GM12875 (cell line): ENCODE data around the gene ZBTB7A.

ENCODE experiments used
- H3K4me3 ChIP-seq: one replicate; pipeline ENCODE4 v1.5.1; 2011; ENCODE audit warnings: low read depth, low read length, control low read depth
- TF ChIP-seq, protein P1 (sequence below): IDR thresholded peaks from 2 replicates; pipeline ENCODE4 v1.5.1; 2011; ENCODE audit warnings: low read depth, mild to moderate bottlenecking, control low read depth, inconsistent platforms, low read length, moderate library complexity, borderline replicate concordance; ENCODE audit not compliant: insufficient read depth

The ZBTB7A gene

DNA sequence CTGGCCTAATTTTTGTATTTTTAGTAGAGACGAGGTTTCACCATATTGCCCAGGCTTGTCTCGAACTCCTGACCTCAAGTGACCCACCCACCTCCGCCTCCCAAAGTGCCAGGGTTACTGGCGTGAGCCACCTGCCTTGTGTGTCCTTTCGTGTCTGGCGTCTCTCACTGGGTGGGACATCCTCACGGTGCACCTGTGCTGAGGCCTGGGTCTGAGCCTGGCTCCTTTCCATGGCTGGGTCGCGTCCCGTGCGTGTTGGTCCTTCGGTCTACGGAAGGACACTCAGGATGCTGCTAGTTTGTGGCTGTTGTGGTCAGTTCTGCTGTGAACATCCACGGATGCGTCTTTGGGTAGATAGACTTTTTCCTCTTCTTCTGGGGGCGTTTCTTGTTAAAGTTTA is 39.6 kb downstream of the ZBTB7A start:
- no peak overlapping the region for H3K4me3 ChIP-seq
- TF ChIP-seq, protein P1, sequence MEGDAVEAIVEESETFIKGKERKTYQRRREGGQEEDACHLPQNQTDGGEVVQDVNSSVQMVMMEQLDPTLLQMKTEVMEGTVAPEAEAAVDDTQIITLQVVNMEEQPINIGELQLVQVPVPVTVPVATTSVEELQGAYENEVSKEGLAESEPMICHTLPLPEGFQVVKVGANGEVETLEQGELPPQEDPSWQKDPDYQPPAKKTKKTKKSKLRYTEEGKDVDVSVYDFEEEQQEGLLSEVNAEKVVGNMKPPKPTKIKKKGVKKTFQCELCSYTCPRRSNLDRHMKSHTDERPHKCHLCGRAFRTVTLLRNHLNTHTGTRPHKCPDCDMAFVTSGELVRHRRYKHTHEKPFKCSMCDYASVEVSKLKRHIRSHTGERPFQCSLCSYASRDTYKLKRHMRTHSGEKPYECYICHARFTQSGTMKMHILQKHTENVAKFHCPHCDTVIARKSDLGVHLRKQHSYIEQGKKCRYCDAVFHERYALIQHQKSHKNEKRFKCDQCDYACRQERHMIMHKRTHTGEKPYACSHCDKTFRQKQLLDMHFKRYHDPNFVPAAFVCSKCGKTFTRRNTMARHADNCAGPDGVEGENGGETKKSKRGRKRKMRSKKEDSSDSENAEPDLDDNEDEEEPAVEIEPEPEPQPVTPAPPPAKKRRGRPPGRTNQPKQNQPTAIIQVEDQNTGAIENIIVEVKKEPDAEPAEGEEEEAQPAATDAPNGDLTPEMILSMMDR: no peak

DNA sequence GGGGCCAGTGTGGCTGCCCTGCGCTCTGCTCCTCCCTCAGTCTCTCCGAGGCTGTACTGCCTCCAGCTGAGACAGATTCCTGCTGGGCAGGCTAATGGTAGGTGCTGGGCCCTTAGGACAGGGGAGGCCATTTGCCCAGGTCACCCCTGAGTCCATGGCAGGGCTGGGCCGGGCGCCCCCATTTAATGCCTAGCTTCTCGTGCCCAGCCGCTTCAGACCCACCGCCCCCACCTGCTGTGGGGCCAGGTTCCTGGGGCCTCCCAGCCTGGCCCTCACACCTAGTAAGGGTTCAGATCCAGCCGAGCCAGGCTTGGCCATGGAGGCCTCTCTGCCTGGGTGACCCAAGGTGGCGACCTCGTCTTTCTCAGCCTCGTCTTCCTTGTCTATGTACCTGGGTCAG is 41.4 kb downstream of the ZBTB7A start:
- no peak overlapping the region for H3K4me3 ChIP-seq
- TF ChIP-seq, protein P1: no peak

DNA sequence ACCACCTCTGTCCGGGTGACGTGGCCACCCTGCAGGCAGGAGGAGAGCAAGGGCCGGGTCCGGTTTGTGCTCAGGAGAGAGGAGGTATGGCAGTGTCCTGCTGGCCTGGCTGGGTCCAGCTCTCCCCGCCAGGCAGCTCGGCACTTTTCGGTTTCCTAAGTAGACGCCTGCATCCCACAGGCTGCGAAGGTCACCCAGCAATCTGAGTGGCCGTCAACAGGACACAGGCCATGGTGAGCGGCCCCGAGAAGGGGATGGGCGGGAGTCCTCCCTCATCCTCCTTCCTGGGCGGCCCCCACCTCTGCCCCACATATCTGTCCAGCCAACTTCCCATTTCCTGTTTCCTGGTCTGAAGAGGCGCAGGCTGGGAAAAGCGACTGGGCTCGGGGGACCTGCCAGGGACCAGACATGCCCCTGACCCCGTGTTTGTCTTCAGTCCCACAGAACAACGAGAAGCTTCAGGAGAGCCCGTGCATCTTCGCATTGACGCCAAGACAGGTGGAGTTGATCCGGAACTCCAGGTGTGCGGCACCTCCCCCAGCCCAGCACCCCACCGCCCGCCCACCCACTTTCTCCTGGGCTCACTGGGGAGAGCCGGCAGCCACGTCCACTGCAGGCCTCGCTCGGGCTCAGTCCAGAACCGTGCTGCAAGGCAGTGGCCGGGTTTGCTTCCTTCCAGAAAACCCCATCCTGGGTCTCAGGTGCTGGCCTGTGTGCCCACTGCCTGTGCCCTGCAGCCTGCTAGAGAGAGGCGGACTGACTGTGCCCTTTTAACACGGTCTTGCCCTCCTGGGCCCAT is 42.9 kb downstream of the ZBTB7A start:
- TF ChIP-seq, protein P1: no peak
- H3K4me3 ChIP-seq: no peak overlapping the region

DNA sequence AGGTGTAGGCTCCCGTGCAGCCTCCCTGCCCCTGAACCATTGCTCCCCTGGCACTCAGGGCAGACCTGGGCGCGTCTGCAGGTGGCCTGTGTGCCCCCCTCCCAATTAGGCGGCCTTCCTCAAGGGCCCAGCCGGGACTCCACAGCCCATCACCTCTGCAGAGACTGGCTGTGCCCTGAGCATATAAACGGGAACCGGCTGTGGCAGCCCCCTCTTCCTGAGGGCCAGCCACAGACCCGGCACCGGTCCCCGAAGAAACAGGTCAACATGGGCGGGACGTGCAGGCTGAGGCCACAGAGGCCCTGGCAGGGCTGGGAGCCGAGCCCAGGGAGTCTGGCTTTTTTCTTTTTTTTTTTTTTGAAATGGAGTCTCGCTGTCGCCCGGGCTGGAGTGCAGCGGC is 47.1 kb downstream of the ZBTB7A start:
- H3K4me3 ChIP-seq: no peak overlapping the region
- TF ChIP-seq, protein P1: no peak

DNA sequence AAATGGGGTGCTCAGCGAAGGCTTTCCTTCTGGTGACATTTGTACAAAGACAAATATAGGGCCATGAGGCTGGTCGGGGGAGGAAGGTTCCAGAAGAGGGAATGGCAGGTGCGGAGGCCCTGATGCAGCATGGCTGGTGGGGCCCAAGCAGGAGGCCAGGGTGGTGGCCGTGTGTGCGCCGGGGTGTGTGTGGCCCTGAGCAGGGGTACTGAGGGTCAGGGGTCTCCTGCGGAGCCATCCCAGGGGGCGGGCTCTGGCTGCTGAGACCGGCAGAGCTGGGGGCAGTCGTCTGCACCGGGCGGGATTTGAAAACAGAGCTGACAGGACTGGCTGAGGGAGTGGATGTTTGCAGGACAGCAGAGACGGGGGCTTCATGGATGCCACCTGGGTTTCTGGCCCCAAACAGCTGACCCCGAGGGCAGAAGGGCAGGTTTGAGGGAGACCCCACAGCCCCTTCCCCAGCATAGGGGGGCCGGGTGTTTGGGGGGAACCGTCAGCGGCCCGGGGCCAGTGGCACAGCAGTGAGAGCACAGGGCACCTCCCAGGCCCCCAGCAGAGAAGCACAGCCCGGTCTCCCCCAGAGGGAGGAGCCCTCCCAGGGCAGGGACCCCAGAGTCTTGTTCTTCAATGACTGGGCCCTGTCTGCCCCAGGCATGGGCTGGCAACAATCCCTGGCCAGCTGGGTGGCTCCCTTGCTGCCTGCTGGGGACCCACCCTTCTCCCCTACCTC is 47.8 kb downstream of the ZBTB7A start:
- TF ChIP-seq, protein P1: no peak
- H3K4me3 ChIP-seq: no peak overlapping the region

DNA sequence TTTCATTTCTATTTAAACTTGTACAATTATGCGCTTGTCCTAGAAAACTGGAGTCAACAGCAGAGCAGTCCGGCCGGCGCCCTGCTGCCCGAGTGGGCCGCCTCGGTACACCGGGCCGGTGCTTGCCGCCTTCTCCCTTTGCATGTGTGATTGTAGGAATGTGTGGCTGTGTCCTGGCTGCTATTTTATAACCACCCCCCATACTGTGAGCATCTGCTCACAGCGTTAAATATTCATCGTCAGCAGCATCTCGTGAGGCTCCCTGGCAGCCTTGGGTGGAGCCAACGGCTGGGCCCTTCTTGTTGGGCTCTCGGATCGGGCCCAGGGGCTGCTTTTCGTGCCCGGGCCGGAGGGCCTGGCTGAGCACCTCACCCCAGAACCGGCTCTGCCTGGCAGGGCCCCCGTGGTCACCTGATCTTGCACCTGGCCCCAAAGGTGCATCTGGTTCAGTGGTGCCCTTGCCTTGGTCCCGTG is 48.5 kb downstream of the ZBTB7A start:
- H3K4me3 ChIP-seq: no peak overlapping the region
- TF ChIP-seq, protein P1: no peak
